BJ (cell line): ENCODE results near the gene GULP1. TPM values are rescaled to one million over a fixed set of nuclear protein-coding genes. Genes with fewer than 3 reads are reported as not detected.

Experiments used
- CTCF ChIA-PET: fragments of 350-600 bp; formaldehyde crosslinking; extraction: SDS; loops from one replicate; lab custom pipeline; 2021; ENCODE audit warnings: antibody characterized with exemption, inconsistent platforms; lab: Yijun Ruan, JAX
- POLR2A ChIA-PET: fragments of 300-600 bp; sonication (Branson Sonifier 250); formaldehyde crosslinking; extraction: SDS; loops from one replicate; lab custom pipeline; 2021; ENCODE audit warnings: antibody characterized with exemption; lab: Charles Lee
- DNase-seq: peaks from one replicate; pipeline ENCODE4 v3.0.0-alpha.2; 2011; ENCODE audit warnings: low read depth
- H3K27me3 ChIP-seq: 2 replicates; pipeline ENCODE4 v1.6.0; 2011; ENCODE audit warnings: low read length; ENCODE audit not compliant: control insufficient read depth, insufficient read depth
- H3K36me3 ChIP-seq: 2 replicates; pipeline ENCODE4 v1.5.1; 2011; ENCODE audit warnings: low read length; ENCODE audit not compliant: control insufficient read depth, insufficient read depth
- H3K4me3 ChIP-seq: 2 replicates; pipeline ENCODE4 v1.5.1; 2011; ENCODE audit warnings: low read depth, mild to moderate bottlenecking, control low read depth, low read length
- CTCF ChIP-seq: IDR thresholded peaks from 2 replicates; pipeline ENCODE4 v1.5.1; 2011; ENCODE audit warnings: low read depth, mild to moderate bottlenecking, control low read depth, inconsistent platforms, low read length, moderate library complexity; ENCODE audit not compliant: insufficient read depth
- polyA plus RNA-seq: library from polyadenylated mRNA; depleted of rRNA; stranded (reverse); fragments of >200 nt; gene quantifications from 2 replicates; pipeline ENCODE4 v1.2.3, GENCODE V29; 2011

The GULP1 gene
- polyA plus RNA-seq, 1 experiment, result 31.0 TPM

GRCh38 chr2:188437537-188437936 lies 145.9 kb downstream of the GULP1 start:
- no peaks in the 10 kb centered on the region for H3K36me3 ChIP-seq
- no peak overlapping the region for H3K4me3 ChIP-seq
- DNase-seq, result no peak
- H3K27me3 ChIP-seq, result no peaks in the 10 kb centered on the region
- no peak for TF ChIP-seq CTCF
- CTCF ChIA-PET, result no interaction called here
- POLR2A ChIA-PET, result no interaction called here

- no peak for TF ChIP-seq CTCF
- no peaks in the 10 kb centered on the region for H3K27me3 ChIP-seq
- CTCF ChIA-PET, result interaction anchor here (1.3 kb wide), 1 partner anchor 26 kb away, joined by 4 read pairs; no protein-coding TSS in a partner anchor
- DNase-seq, result no peak
- POLR2A ChIA-PET, result no interaction called here
- H3K4me3 ChIP-seq, result no peak overlapping the region
- H3K36me3 ChIP-seq, result no peaks in the 10 kb centered on the region
Observed at GRCh38 chr2:188439986-188440385, 148.3 kb downstream of the GULP1 start.

GRCh38 chr2:188440849-188441248 lies 149.2 kb downstream of the GULP1 start:
- TF ChIP-seq CTCF, result no peak
- Histone ChIP-seq H3K27me3 (no peaks in the 10 kb centered on the region), H3K36me3 (no peaks in the 10 kb centered on the region), H3K4me3 (no peak overlapping the region)
- POLR2A ChIA-PET, result no interaction called here
- DNase-seq, result no peak
- CTCF ChIA-PET, result interaction anchor here (1.3 kb wide), 1 partner anchor 27 kb away, joined by 4 read pairs; no protein-coding TSS in a partner anchor

GRCh38 chr2:188441288-188441947 lies 149.7 kb downstream of the GULP1 start:
- Histone ChIP-seq H3K36me3 (no peaks in the 10 kb centered on the region), H3K4me3 (no peak overlapping the region), H3K27me3 (no peaks in the 10 kb centered on the region)
- ChIA-PET CTCF (interaction anchor here (1.3 kb wide), 1 partner anchor 27 kb away, joined by 4 read pairs; no protein-coding TSS in a partner anchor), POLR2A (no interaction called here)
- no peak for TF ChIP-seq CTCF
- no peak for DNase-seq

GRCh38 chr2:188443207-188443606 lies 151.5 kb downstream of the GULP1 start:
- no peak for TF ChIP-seq CTCF
- H3K36me3 ChIP-seq, result no peaks in the 10 kb centered on the region
- no peaks in the 10 kb centered on the region for H3K27me3 ChIP-seq
- ChIA-PET POLR2A (interaction anchor here (0.5 kb wide), 1 partner anchor 451 kb away, joined by 3 read pairs; no protein-coding TSS in a partner anchor), CTCF (interaction anchor here (1.0 kb wide), 1 partner anchor 23 kb away, joined by 3 read pairs; no protein-coding TSS in a partner anchor)
- no peak for DNase-seq
- H3K4me3 ChIP-seq, result no peak overlapping the region
